Retinal pigment epithelial cell (primary cell): ENCODE measurements around the gene FKBP4.

ENCODE experiments used
- DNase-seq: peaks from one replicate; pipeline ENCODE4 v3.0.0-alpha.2; 2010; ENCODE audit warnings: low read depth
- H3K4me3 ChIP-seq: 2 replicates; pipeline ENCODE4 v1.5.1; 2011; ENCODE audit warnings: mild to moderate bottlenecking, low read length, control low read depth, moderate library complexity
- CTCF ChIP-seq: conservative IDR thresholded peaks from 2 replicates; pipeline ENCODE4 v1.5.1; 2011; ENCODE audit warnings: low read depth, low read length, control low read depth, inconsistent platforms

FKBP4 gene

GRCh38 chr12:2752676-2753371 is 41.9 kb upstream of the FKBP4 start:
- peak; percentile 19 for DNase-seq
- no peak overlapping the region for H3K4me3 ChIP-seq
- TF ChIP-seq CTCF = no peak

GRCh38 chr12:2753536-2753935 is 41.2 kb upstream of the FKBP4 start:
- no peak for TF ChIP-seq CTCF
- no peak overlapping the region for H3K4me3 ChIP-seq
- DNase-seq = no peak

GRCh38 chr12:2754208-2754607 is 40.6 kb upstream of the FKBP4 start:
- no peak for TF ChIP-seq CTCF
- no peak overlapping the region for H3K4me3 ChIP-seq
- DNase-seq = no peak

GRCh38 chr12:2756756-2757155 is 38.0 kb upstream of the FKBP4 start:
- no peak for DNase-seq
- H3K4me3 ChIP-seq = no peak overlapping the region

GRCh38 chr12:2759733-2760132 is 35.0 kb upstream of the FKBP4 start:
- DNase-seq = no peak
- no peak for TF ChIP-seq CTCF
- no peak overlapping the region for H3K4me3 ChIP-seq

More at GRCh38 chr12:2756756-2757155, 38.0 kb upstream of the FKBP4 start:
- no peak for TF ChIP-seq CTCF

GRCh38 chr12:2764398-2764797 is 30.4 kb upstream of the FKBP4 start:
- H3K4me3 ChIP-seq = no peak overlapping the region
- no peak for TF ChIP-seq CTCF
- no peak for DNase-seq

- DNase-seq = no peak
- no peak for TF ChIP-seq CTCF
- H3K4me3 ChIP-seq = no peak overlapping the region
Measured at GRCh38 chr12:2765052-2765451, 29.7 kb upstream of the FKBP4 start.
